ENCODE data around the gene CLNK.

The CLNK gene

GRCh38 chr4:10521424-10521823 is 163.1 kb downstream of the CLNK start:
- DNase-seq (ENCODE audit: low read depth in 2 of 2): no peak

- DNase-seq (ENCODE audit: low read depth in 2 of 2): no peak
Measured at GRCh38 chr4:10509733-10510132, 174.8 kb downstream of the CLNK start.

- no peak for DNase-seq (ENCODE audit: low read depth in 2 of 2)
Measured at GRCh38 chr4:10506077-10506476, 178.5 kb downstream of the CLNK start.

GRCh38 chr4:10504570-10505179 is 179.9 kb downstream of the CLNK start:
- no peak for DNase-seq (ENCODE audit: low read depth in 2 of 2)

- no peak for DNase-seq (ENCODE audit: low read depth in 2 of 2)
Measured at GRCh38 chr4:10502717-10503116, 181.9 kb downstream of the CLNK start.

GRCh38 chr4:10500776-10501175 is 183.8 kb downstream of the CLNK start:
- no peak for DNase-seq (ENCODE audit: low read depth in 2 of 2)

- DNase-seq (ENCODE audit: low read depth in 2 of 2): no peak
Measured at GRCh38 chr4:10496200-10496599, 188.4 kb downstream of the CLNK start.

- no peak for DNase-seq (ENCODE audit: low read depth in 2 of 2)
Measured at GRCh38 chr4:10495651-10496050, 188.9 kb downstream of the CLNK start.

GRCh38 chr4:10492464-10492863 is 192.1 kb downstream of the CLNK start:
- DNase-seq (ENCODE audit: low read depth in 2 of 2): no peak

- DNase-seq (ENCODE audit: low read depth in 2 of 2): no peak
Measured at GRCh38 chr4:10491401-10491800, 193.2 kb downstream of the CLNK start.

GRCh38 chr4:10490996-10491395 is 193.6 kb downstream of the CLNK start:
- no peak for DNase-seq (ENCODE audit: low read depth in 2 of 2)

GRCh38 chr4:10482913-10483312 is 201.7 kb downstream of the CLNK start:
- no peak for DNase-seq (ENCODE audit: low read depth in 2 of 2)

GRCh38 chr4:10480616-10481015 is 204.0 kb downstream of the CLNK start:
- no peak for DNase-seq (ENCODE audit: low read depth in 2 of 2)

GRCh38 chr4:10478621-10479020 is 205.9 kb downstream of the CLNK start:
- DNase-seq (ENCODE audit: low read depth in 2 of 2): no peak

GRCh38 chr4:10470505-10470904 is 214.1 kb downstream of the CLNK start:
- DNase-seq (ENCODE audit: low read depth in 2 of 2): no peak

GRCh38 chr4:10466161-10466560 is 218.4 kb downstream of the CLNK start:
- DNase-seq (ENCODE audit: low read depth in 2 of 2): no peak

GRCh38 chr4:10462876-10463275 is 221.7 kb downstream of the CLNK start:
- no peak for DNase-seq (ENCODE audit: low read depth in 2 of 2)

- DNase-seq (ENCODE audit: low read depth in 2 of 2): no peak
Measured at GRCh38 chr4:10461850-10462400, 222.6 kb downstream of the CLNK start.

GRCh38 chr4:10461091-10461849 is 223.3 kb downstream of the CLNK start:
- DNase-seq (ENCODE audit: low read depth in 2 of 2): peak; percentile 39 to 57

GRCh38 chr4:10460313-10461047 is 224.1 kb downstream of the CLNK start:
- no peak for DNase-seq (ENCODE audit: low read depth in 2 of 2)

- DNase-seq (ENCODE audit: low read depth in 2 of 2): no peak
Measured at GRCh38 chr4:10459305-10459704, 225.3 kb downstream of the CLNK start.

- no peak for DNase-seq (ENCODE audit: low read depth in 2 of 2)
Measured at GRCh38 chr4:10458177-10458576, 226.4 kb downstream of the CLNK start.

Measured in stimulated activated CD4-positive, alpha-beta T cell treated with anti-CD3 and anti-CD28 coated beads, Interleukin-1b, Interleukin-23, amount 100 ng/mL, for 1 hour (primary cell).